Thoracic aorta (tissue), 2 donors: ENCODE measurements around the gene TEX9. TPM values are rescaled to one million over a fixed set of nuclear protein-coding genes. Genes with fewer than 3 reads are reported as not detected.
"Not testable (repeated sequence)": the region's sequence is repeated elsewhere in the genome, so short reads cannot be mapped to it uniquely, and the experiment has no call there.

Source experiments
- ATAC-seq: fragments of 150-250 bp; one replicate; pipeline ENCODE4 v1.8.0; 2017; ENCODE audit warnings: low read depth; ENCODE audit not compliant: insufficient number of reproducible peaks, low FRiP score
- DNase-seq: peaks from one replicate; pipeline ENCODE4 v3.0.0-alpha.2; 2020; ENCODE audit warnings: low spot score
- H3K27ac ChIP-seq, 2 donors: fragments of 200-600 bp; sonication (generic); 1 replicate in 1 of 2; 2 replicates in 1 of 2; pipeline ENCODE4 v1.5.1; 2016; ENCODE audit warnings: mild to moderate bottlenecking in 2 of 2, moderate library complexity in 2 of 2
- H3K27me3 ChIP-seq: fragments of 200-600 bp; sonication (generic); replicated peaks from 2 replicates; pipeline ENCODE4 v1.6.0; 2016; ENCODE audit warnings: mild to moderate bottlenecking; ENCODE audit not compliant: insufficient read depth
- H3K36me3 ChIP-seq: fragments of 200-600 bp; sonication (generic); one replicate; pipeline ENCODE4 v1.5.1; 2016
- H3K4me1 ChIP-seq, 2 donors: fragments of 200-600 bp; sonication (generic); 1 replicate in 1 of 2; 2 replicates in 1 of 2; pipeline versions ENCODE4 v1.5.1 to v1.6.0; 2016; ENCODE audit warnings: low read depth in 2 of 2, mild to moderate bottlenecking in 1 of 2; ENCODE audit not compliant: control insufficient read depth in 1 of 2
- H3K4me3 ChIP-seq: fragments of 200-600 bp; sonication (generic); 2 replicates; pipeline ENCODE4 v1.5.1; 2016; ENCODE audit warnings: mild to moderate bottlenecking
- H3K9me3 ChIP-seq: fragments of 200-600 bp; sonication (generic); 2 replicates; pipeline ENCODE4 v1.5.1; 2016
- total RNA-seq, 2 donors: library from RNA; depleted of rRNA; stranded (reverse); fragments of >200 nt; gene quantifications; one replicate each; pipeline versions ENCODE4 v1.1.0 to v1.2.3, GENCODE V29; 2016
- TF ChIP-seq, protein P1 (sequence below): fragments of 200-600 bp; sonication (generic); IDR thresholded peaks from one replicate; pipeline ENCODE4 v1.5.1; 2019; ENCODE audit warnings: antibody characterized with exemption

Gene TEX9
- 10 to 100 TPM in 1 of 2 donors, 1 to 10 TPM in 1; 3.7 to 13.5 TPM for total RNA-seq

DNA sequence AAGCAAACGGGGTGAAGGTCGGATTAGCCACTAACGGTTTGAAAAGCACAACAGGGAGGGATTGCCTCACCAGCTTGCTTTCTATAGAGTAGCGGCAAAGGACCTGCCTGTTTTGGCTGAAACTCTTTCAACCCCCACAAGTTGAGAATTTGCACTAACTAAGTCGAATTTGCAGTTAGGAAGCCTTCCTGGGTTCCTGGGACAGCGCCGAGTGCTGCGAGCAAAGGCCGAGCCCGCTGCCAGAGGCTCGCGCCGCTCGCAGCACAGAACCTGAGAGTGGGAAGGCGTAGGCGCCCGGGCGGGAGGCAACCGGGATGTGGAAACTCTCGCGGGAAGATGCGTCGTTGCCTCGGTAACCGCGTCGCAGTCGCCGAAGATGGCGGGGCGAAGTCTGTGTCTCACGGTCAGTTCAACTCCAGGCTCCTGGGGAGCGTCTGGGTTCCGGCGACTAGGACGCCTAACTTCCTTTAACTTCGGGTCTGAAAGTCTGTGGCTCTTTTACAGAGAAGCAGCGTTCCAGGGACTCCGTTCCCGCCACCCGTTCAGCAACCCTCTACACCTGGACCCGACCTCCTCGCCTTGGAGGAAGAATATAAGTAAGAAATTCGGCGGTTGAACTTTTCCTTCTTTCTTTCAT is at the start of gene TEX9:
TEX9 (plus strand) TSS at position 352 of the 637 bp plus-strand sequence; CDS start at position 377, 25 bp downstream.
- Histone ChIP-seq H3K27ac (no peak within 1 kb of the TSS), H3K27me3 (no peaks in the 10 kb centered on the region), H3K4me1 (peaks cover 2 to 13% of the 10 kb centered on the region in 2 donors), H3K36me3 (no peaks in the 10 kb centered on the region), H3K4me3 (peak within 1 kb of the TSS; percentile 91), H3K9me3 (no peaks in the 10 kb centered on the region)
- ATAC-seq (peak; percentile 91), DNase-seq (peak; percentile 37)
- TF ChIP-seq, protein P1, sequence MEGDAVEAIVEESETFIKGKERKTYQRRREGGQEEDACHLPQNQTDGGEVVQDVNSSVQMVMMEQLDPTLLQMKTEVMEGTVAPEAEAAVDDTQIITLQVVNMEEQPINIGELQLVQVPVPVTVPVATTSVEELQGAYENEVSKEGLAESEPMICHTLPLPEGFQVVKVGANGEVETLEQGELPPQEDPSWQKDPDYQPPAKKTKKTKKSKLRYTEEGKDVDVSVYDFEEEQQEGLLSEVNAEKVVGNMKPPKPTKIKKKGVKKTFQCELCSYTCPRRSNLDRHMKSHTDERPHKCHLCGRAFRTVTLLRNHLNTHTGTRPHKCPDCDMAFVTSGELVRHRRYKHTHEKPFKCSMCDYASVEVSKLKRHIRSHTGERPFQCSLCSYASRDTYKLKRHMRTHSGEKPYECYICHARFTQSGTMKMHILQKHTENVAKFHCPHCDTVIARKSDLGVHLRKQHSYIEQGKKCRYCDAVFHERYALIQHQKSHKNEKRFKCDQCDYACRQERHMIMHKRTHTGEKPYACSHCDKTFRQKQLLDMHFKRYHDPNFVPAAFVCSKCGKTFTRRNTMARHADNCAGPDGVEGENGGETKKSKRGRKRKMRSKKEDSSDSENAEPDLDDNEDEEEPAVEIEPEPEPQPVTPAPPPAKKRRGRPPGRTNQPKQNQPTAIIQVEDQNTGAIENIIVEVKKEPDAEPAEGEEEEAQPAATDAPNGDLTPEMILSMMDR, result no peak

- H3K4me1 ChIP-seq, H3K27me3 ChIP-seq, H3K27ac ChIP-seq, DNase-seq, ATAC-seq, H3K4me3 ChIP-seq, H3K36me3 ChIP-seq, H3K9me3 ChIP-seq: not testable (repeated sequence)
Measured at GRCh38 chr15:56316561-56316960, 48.7 kb upstream of the TEX9 start.

- TF ChIP-seq, protein P1, result no peak
- ATAC-seq (no peak), DNase-seq (no peak)
- no peak overlapping the region for H3K27ac ChIP-seq
- H3K4me3 ChIP-seq, result no peak overlapping the region
- H3K4me1 ChIP-seq, result no peaks in the 10 kb centered on the region
- H3K36me3 ChIP-seq, result no peaks in the 10 kb centered on the region
- peaks cover 7% of the 10 kb centered on the region for H3K9me3 ChIP-seq
- H3K27me3 ChIP-seq, result no peaks in the 10 kb centered on the region
Measured at GRCh38 chr15:56320316-56320715, 44.9 kb upstream of the TEX9 start.

GRCh38 chr15:56320861-56321260 is 44.4 kb upstream of the TEX9 start:
- Histone ChIP-seq H3K4me1 (no peaks in the 10 kb centered on the region), H3K27me3 (no peaks in the 10 kb centered on the region), H3K36me3 (no peaks in the 10 kb centered on the region), H3K9me3 (peaks cover 7% of the 10 kb centered on the region), H3K27ac (no peak overlapping the region), H3K4me3 (no peak overlapping the region)
- no peak for DNase-seq
- TF ChIP-seq, protein P1, result no peak
- ATAC-seq, result no peak

GRCh38 chr15:56322444-56322843 is 42.8 kb upstream of the TEX9 start:
- Histone ChIP-seq H3K36me3 (no peaks in the 10 kb centered on the region), H3K27ac (no peak overlapping the region), H3K27me3 (no peaks in the 10 kb centered on the region), H3K4me1 (no peaks in the 10 kb centered on the region), H3K9me3 (peaks cover 7% of the 10 kb centered on the region), H3K4me3 (no peak overlapping the region)
- DNase-seq (no peak), ATAC-seq (no peak)
- TF ChIP-seq, protein P1, result no peak

- DNase-seq, result no peak
- Histone ChIP-seq H3K9me3 (no peaks in the 10 kb centered on the region), H3K4me3 (no peak overlapping the region), H3K36me3 (no peaks in the 10 kb centered on the region), H3K4me1 (no peaks in the 10 kb centered on the region), H3K27ac (no peak overlapping the region), H3K27me3 (no peaks in the 10 kb centered on the region)
- TF ChIP-seq, protein P1, result no peak
- ATAC-seq, result no peak
Measured at GRCh38 chr15:56323435-56323834, 41.8 kb upstream of the TEX9 start.
